ENCODE data around the gene MBTPS1.

The MBTPS1 gene

GRCh38 chr16:84071121-84071520 is 45.6 kb downstream of the MBTPS1 start:
- no peak for DNase-seq

- no peak for DNase-seq
Measured at GRCh38 chr16:84069540-84069939, 47.2 kb downstream of the MBTPS1 start.

- no peak for DNase-seq
Measured at GRCh38 chr16:84068783-84069462, 47.8 kb downstream of the MBTPS1 start.

GRCh38 chr16:84068041-84068440 is 48.7 kb downstream of the MBTPS1 start:
- DNase-seq: no peak

GRCh38 chr16:84067640-84068039 is 49.1 kb downstream of the MBTPS1 start:
- no peak for DNase-seq

GRCh38 chr16:84065536-84066132 is 51.1 kb downstream of the MBTPS1 start:
- DNase-seq: peak; percentile 3

GRCh38 chr16:84063980-84064379 is 52.8 kb downstream of the MBTPS1 start:
- DNase-seq: no peak

- no peak for DNase-seq
Measured at GRCh38 chr16:84062734-84063640, 53.8 kb downstream of the MBTPS1 start.

GRCh38 chr16:84061236-84061819 is 55.4 kb downstream of the MBTPS1 start:
- DNase-seq: no peak

- no peak for DNase-seq
Measured at GRCh38 chr16:84059946-84060901, 56.5 kb downstream of the MBTPS1 start.

- no peak for DNase-seq
Measured at GRCh38 chr16:84059111-84059510, 57.6 kb downstream of the MBTPS1 start.

GRCh38 chr16:84058664-84059063 is 58.1 kb downstream of the MBTPS1 start:
- no peak for DNase-seq

- DNase-seq: no peak
Measured at GRCh38 chr16:84058211-84058610, 58.5 kb downstream of the MBTPS1 start.

- no peak for DNase-seq
Measured at GRCh38 chr16:84056933-84057332, 59.8 kb downstream of the MBTPS1 start.

GRCh38 chr16:84055801-84056634 is 60.7 kb downstream of the MBTPS1 start:
- DNase-seq: no peak

GRCh38 chr16:84055366-84055765 is 61.4 kb downstream of the MBTPS1 start:
- no peak for DNase-seq

- no peak for DNase-seq
Measured at GRCh38 chr16:84054916-84055315, 61.8 kb downstream of the MBTPS1 start.

- no peak for DNase-seq
Measured at GRCh38 chr16:84054271-84054670, 62.5 kb downstream of the MBTPS1 start.

GRCh38 chr16:84053237-84053636 is 63.5 kb downstream of the MBTPS1 start:
- no peak for DNase-seq

GRCh38 chr16:84052071-84052622 is 64.6 kb downstream of the MBTPS1 start:
- DNase-seq: no peak

GRCh38 chr16:84050316-84050715 is 66.4 kb downstream of the MBTPS1 start:
- DNase-seq: no peak
